ENCODE data around the gene COASY.
"Not testable (repeated sequence)": the region's sequence is repeated elsewhere in the genome, so short reads cannot be mapped to it uniquely, and the experiment has no call there.

The COASY gene

GRCh38 chr17:42577532-42578281 is 15.8 kb downstream of the COASY start, which contains the start of gene PSMC3IP:
Gene PSMC3IP (minus strand): TSS chr17:42577729. CDS start chr17:42577686, 43 bp downstream.
- DNase-seq, result peak; percentile 88

DNA sequence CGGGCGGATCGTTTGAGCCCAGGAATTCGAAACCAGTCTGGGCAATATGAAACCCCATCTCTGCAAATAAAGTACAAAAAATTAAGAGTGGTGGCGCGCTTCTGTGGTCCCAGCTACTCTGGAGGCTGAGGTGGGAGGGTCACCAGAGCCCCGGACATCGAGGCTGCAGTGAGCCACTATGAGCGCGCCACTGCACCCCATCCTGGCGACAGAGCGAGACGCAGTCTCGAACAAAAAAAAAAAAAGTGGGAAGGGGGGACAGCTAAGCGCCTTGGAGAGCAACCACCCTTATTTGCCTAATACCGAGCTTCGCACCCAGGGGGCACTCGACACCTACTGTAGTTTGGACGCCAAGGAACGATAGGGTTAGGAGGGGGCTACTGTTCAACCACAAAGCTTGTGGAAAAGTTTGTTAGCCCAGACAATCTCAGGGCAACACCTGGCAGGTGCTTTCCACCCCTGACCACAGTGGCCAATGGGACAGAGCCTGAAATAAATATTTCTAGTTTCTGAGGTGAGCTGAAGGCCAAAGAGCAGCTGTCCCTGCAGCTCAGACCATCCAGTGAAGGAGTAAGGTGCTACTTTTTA is 16.4 kb downstream of the COASY start:
- peak; percentile 70 for DNase-seq

DNA sequence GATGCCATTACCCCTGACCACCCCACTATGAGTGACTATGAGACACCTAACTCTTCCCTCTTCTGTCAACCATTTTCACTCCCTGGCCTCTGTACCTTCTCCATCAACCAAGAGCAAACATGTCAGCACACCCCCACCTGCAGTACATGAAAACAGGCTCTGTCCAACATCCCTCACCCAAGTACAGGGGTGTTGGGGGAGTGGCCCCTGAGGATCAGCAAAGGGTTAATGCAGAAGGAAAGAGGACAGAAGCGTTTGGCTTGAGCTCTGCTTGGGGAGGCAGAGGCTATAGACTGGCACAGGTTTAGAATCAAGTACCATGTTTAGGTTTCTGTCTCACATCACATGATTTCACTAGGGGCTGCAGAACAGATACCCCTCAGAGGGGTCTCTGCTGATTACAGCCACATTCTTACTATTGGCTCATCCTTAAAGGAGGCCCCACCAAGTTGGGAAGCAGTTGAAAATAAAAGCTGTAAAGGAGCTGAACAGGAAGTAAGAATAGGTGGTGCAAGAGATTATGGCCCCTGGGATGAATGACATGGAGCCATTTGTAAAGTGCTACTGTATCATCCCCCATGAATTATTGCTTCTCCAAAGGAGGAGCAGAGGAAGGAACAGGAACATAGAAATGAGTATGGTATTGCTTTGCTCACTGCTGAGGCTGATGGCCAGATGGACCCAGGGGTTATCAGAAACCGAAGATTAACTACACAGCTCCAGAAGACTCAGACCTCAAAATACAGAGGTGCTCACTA is 18.0 kb downstream of the COASY start:
- DNase-seq, result no peak

DNA sequence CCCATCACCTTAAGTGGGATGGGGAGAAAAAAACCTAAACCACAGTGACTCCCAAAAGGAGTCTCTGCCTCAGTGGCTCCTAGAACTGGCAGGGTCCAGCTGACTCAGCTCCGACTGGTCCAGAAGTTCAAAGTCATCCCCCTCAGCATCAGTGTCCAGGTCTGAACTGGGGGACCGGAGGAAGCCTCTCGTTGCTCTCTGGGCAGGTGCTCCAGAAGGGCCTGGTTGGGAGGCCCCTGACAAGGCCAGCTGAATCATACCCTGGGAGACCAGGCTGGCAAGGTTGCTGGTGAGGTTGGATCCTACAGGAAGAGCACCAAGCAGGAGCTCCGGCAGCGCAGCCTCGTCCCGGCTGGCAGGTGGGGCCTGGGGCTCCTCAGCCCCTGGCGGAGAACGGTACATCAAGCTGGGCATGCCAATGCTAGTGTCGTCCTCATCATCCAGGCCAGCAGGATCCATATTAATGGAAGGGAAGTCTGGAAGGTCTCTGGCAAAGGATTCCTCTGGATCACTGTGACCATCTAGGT is 19.9 kb downstream of the COASY start:
- DNase-seq, result no peak

DNA sequence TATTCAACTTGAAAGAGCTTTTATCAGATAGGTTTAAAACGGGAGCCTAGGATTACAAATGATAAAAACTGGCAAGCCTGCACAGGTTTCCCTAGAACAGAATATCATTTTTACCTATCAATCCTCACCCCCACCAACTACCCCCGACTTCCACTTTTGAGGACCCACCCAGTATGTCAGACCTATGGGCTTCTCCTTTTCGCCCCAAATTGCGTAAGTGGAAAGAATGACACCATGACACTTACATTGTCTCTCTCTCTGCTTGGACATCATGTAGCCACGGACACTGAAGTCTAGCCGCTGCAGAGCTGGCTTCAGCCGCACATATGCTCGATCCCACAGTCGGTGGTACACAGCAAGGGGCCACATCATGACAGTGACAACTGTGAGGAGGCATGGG is 22.9 kb downstream of the COASY start:
- DNase-seq, result no peak

GRCh38 chr17:42585353-42585752 is 23.4 kb downstream of the COASY start:
- DNase-seq, result no peak

GRCh38 chr17:42586514-42587230 is 24.7 kb downstream of the COASY start:
- no peak for DNase-seq

DNA sequence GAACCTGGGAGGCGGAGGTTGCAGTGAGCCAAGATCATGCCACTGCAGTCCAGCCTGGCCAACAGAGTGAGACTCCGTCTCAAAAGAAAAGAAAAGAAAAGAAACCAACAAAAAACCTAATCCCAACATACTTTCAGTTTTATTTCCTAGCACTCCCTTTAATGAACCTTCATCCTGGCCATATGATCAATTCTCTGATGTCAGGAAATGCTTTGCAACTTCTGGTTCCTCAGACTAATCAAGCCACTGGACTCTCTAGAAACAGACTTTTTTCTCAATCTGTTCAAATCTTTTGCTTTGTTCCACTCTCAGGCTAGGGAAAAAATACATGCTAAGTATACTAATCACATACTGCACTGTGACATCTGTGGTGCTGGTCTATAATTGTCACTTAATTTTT is 28.9 kb downstream of the COASY start:
- DNase-seq, result no peak

- no peak for DNase-seq
Measured at GRCh38 chr17:42591411-42591810, 29.5 kb downstream of the COASY start.

DNA sequence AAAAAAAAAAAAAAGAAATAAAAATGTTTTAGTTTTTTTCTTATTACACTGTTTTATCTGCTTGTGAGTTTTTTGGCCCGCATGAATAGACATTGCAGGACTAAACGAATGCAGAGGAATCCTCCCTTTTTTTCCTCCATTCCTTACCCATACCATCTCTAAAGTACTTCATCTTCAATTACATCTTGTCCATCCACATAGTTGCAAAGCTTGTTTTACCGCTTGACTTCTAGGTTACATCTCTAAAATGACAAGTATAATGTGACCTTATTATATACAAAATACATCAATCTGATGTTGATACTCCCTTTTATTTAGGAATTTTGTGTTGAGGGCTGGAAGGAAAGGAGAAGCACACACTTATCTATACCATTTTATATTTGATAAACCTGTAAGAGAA is 34.4 kb downstream of the COASY start:
- DNase-seq, result no peak

DNA sequence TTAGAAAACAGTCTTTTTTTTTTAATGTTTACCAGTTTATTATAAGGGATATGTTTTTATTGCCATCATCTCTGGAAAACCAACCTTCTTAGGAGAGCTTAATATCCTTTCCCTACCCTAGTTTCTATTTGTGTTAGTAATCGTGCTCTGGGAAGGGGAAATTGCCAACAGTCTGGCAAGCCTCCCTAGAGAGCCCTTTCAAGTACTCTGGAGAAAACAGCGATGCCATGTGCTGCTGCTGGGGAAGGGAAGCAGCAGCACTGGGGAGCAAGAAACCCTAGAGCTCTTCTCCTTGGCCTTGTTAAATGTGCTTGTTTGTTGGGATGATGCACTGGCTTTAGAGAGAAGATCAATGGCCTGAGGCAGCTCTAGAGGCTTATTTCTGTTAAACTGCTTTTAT is 37.0 kb downstream of the COASY start:
- no peak for DNase-seq

DNA sequence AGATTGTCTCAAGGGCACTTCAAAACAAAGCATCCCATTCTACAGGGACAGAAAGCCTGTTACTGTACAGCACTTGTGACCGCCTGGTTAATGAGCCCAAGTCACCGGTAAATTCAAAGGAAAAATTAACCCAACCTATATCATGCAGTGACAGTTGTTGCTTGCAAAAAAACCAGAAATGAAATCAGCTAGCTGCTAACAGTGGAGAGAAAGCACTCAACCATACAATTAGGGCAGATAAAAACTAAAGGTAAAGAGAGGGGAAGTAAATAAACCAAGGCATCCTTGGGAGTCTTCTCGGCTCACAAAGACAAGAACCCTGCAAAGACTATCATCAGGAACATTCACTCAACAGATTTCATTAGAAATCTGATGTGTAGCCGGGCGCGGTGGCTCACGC is 41.4 kb downstream of the COASY start:
- no peak for DNase-seq

DNA sequence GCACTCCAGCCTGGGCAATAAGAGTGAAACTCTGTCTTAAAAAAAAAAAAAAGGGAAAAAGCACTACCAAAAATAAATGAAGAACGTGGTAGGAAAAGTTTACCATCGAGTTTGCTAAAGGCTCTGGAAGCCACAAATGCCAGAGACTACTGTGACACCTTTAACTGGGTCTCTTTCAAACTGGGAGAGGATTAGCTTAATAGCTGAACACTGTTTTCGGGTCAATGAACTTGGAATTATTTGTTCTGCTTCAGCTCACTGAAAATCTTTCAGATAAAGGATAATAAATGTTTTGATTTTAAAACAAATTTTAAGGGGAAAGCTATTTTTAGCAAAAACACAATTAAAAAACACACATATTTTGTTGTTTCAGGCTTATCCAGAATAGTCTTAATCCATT is 45.8 kb downstream of the COASY start:
- no peak for DNase-seq

DNA sequence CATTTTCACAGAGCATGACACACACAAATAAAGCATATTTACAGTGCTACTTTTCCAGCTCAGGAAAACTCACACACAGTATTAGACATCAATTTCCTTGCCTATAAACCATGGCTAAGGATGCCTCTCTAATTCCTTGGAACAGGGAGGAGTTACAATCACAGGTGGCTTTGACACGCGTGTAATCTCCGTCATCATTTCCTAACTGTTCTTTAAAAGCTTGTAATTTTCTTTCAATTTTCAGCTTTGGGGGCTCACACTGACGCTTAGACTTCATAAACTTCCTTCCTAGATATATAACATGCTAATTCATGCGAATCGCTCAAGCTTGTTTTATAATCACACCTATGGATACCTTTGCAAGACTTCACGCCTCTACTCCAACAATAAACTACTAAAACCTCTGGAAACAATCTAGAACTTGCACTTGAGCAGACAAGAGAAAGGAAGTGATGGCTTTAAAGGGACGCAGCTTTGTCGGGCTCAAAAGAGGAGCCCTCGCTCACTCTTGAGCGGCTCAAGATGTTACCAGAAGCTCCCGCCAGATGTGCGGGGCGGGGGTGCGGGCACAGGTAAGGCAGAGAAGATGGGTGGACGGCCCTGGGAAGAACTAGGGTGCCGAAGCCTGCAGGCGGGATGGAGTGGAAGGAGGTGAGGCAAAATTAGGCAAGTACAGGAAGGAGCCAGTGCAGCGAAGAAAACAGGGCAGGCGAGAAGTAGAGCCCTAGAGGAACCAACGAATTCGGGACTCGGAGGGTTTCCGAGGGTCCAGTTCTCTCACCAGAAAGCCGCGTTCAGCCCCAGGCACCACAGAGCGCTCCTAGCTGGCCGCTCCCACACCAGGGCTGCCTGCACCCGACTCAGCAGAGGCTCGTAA is 46.6 kb downstream of the COASY start:
- no peak for DNase-seq

GRCh38 chr17:42609182-42609813 is 47.4 kb downstream of the COASY start, which contains the start of the genes RETREG3 and TUBG1:
Gene RETREG3 (minus strand): TSS chr17:42609374. CDS start chr17:42609324, 50 bp downstream.
Gene TUBG1 (plus strand): TSS chr17:42609683. CDS start chr17:42609738, 55 bp downstream.
- peak; percentile 96 for DNase-seq

DNA sequence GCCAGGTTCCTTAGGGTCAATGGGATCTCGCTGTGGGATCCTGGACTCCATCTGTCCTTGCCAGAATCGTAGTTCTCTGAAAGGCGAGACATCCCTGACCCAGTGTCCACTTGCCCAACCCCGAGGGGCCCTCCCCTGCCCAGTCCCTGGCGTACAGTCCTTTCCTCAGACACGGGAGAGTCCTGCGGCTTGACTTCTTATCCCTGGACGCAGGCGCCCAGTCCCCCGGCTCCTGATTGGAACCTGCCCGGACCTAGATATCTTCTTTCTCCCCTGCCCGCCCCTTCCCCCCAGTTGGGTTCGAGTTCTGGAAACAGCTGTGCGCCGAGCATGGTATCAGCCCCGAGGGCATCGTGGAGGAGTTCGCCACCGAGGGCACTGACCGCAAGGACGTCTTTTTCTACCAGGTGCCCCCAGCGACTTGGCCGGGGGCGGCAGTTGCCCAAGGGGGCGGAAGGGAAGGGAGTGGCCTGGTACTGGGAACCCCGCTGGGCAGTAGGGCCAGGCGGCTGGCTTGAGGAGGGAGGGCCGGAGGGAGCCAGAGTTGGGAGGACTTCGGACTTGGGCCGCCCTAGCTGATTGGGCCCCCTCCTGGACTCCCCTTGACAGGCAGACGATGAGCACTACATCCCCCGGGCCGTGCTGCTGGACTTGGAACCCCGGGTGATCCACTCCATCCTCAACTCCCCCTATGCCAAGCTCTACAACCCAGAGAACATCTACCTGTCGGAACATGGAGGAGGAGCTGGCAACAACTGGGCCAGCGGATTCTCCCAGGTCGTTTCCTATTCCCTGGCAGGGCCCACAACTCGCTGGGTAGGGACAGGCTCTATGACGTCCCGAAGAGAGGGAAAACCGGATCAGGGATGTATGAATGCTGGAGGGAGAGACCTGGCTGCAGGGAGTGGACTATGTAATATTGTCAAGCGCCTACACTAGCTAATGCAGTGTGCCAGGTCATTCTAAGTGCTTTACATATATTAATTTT is 48.2 kb downstream of the COASY start:
- not testable (repeated sequence) for DNase-seq

- no peak for DNase-seq
Measured at GRCh38 chr17:42612013-42612412, 50.1 kb downstream of the COASY start.

GRCh38 chr17:42613699-42614295 is 51.8 kb downstream of the COASY start:
- DNase-seq, result no peak
